K562 (cell line): Measurements from ENCODE around the gene MAP3K13. TPM values are rescaled to one million over a fixed set of nuclear protein-coding genes. Genes with fewer than 3 reads are reported as not detected.

Source experiments
- COPS2 ChIP-seq: fragments of 450-650 bp; conservative IDR thresholded peaks from 2 replicates; pipeline ENCODE4 v1.6.1; 2016; ENCODE audit warnings: mild to moderate bottlenecking, moderate library complexity
- GATAD2A ChIP-seq: fragments of 450-650 bp; IDR thresholded peaks from 2 replicates; pipeline ENCODE4 v1.6.1; 2017
- GATAD2B ChIP-seq: fragments of 450-650 bp; IDR thresholded peaks from 2 replicates; pipeline ENCODE4 v1.6.1; 2017; ENCODE audit warnings: mild to moderate bottlenecking, borderline replicate concordance
- ILK ChIP-seq: fragments of 450-650 bp; IDR thresholded peaks from 2 replicates; pipeline ENCODE4 v1.6.1; 2016; ENCODE audit warnings: missing genetic modification characterization, low read depth, mild to moderate bottlenecking, missing compliant biosample characterization, moderate library complexity, borderline replicate concordance
- KDM5B ChIP-seq: fragments of 200-600 bp; sonication (generic); IDR thresholded peaks from 2 replicates; pipeline ENCODE4 v1.6.1; 2012; ENCODE audit warnings: low read depth, mild to moderate bottlenecking, moderate library complexity, low read length, control low read depth, inconsistent platforms; ENCODE audit not compliant: insufficient replicate concordance
- PTTG1 ChIP-seq: fragments of 450-650 bp; IDR thresholded peaks from 2 replicates; pipeline ENCODE4 v1.6.1; 2016; ENCODE audit warnings: low read depth, mild to moderate bottlenecking, missing genetic modification characterization, missing compliant biosample characterization
- RBM22 ChIP-seq: fragments of 200-400 bp; formaldehyde crosslinking; IDR thresholded peaks from 2 replicates; pipeline ENCODE4 v1.6.1; 2018; ENCODE audit warnings: low read length, low read depth; ENCODE audit not compliant: poor library complexity, severe bottlenecking
- SRSF1 ChIP-seq: fragments of 200-400 bp; formaldehyde crosslinking; IDR thresholded peaks from 2 replicates; pipeline ENCODE4 v1.6.1; 2017; ENCODE audit warnings: mild to moderate bottlenecking, low read depth, low read length, moderate library complexity
- polyA plus RNA-seq, 8 experiments: library from polyadenylated mRNA; depleted of rRNA in 4 of 8; stranded (reverse) in 5 of 8; unstranded in 3 of 8; fragments of >200 nt; fragmentation: Nextera tagmentation in 2 of 8; fragmentation: Illumina TruSeq in 1 of 8; extraction: Ambion mirVana in 2 of 8; extraction: Trizol in 1 of 8; gene quantifications; 2 replicates each; pipeline versions ENCODE4 v1.2.1 to v1.2.3, GENCODE V29; 2011 to 2014; ENCODE audit warnings: inconsistent platforms in 1 of 8, missing spikeins in 1 of 8
- total RNA-seq, 7 experiments: library from RNA; depleted of rRNA in 6 of 7; stranded (reverse); fragments of >200 nt in 6 of 7; fragmentation: Illumina TruSeq in 2 of 7; extraction: Trizol in 2 of 7; gene quantifications; 2 replicates each; pipeline versions ENCODE4 v1.2.1 to v1.2.3, GENCODE V29; 2011 to 2021; ENCODE audit warnings: low replicate concordance in 1 of 7
- TF ChIP-seq, protein P1 (sequence below): fragments of 250-450 bp; sonication (Bioruptor Pico); IDR thresholded peaks from 2 replicates; pipeline ENCODE4 v1.8.0; 2022; ENCODE audit warnings: moderate library complexity, mild to moderate bottlenecking, inconsistent platforms
- TF ChIP-seq, protein P2 (sequence below): fragments of 450-650 bp; IDR thresholded peaks from 2 replicates; pipeline ENCODE4 v1.7.1; 2018; ENCODE audit warnings: mild to moderate bottlenecking, low read depth; ENCODE audit not compliant: partially characterized antibody
- TF ChIP-seq, protein P3 (sequence below): sonication (generic); IDR thresholded peaks from 2 replicates; pipeline ENCODE4 v1.6.1; 2016
- TF ChIP-seq, protein P4 (sequence below): fragments of 250-450 bp; sonication (Bioruptor Pico); IDR thresholded peaks from 2 replicates; pipeline ENCODE4 v1.5.0; 2021; ENCODE audit warnings: mild to moderate bottlenecking, moderate library complexity

The MAP3K13 gene
- total and polyA plus RNA-seq, 9 of the 15 experiments (the other 6 are each of a cell fraction or from before 2014, with no cell fraction given) = 0.04 to 0.32 (median 0.15) TPM; not detected in 2

DNA sequence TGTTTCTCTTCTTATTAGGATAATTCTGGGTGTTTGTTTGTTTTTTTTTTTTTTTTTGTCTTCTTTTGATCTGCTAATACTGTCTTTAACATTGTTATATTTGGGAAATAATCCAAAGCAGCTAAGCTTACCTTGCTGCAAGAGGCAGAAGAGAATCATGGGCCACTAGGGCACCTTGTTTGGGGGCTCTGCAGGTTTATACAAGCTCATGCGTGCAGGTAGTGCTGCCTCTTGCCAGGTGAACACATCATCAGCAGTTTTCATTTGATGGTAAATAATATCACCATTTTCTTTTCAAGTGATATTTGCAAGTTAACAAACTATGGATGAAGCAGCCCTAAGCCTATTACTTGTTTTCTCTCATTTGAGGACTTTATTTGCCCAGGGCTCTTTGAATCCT, 37.9 kb downstream of the MAP3K13 start (continued):
- TF ChIP-seq RBM22 (no peak), GATAD2A (no peak), GATAD2B (no peak), KDM5B (no peak), ILK (tag) (no peak), COPS2 (no peak), SRSF1 (no peak), PTTG1 (no peak)
- TF ChIP-seq, protein P1, sequence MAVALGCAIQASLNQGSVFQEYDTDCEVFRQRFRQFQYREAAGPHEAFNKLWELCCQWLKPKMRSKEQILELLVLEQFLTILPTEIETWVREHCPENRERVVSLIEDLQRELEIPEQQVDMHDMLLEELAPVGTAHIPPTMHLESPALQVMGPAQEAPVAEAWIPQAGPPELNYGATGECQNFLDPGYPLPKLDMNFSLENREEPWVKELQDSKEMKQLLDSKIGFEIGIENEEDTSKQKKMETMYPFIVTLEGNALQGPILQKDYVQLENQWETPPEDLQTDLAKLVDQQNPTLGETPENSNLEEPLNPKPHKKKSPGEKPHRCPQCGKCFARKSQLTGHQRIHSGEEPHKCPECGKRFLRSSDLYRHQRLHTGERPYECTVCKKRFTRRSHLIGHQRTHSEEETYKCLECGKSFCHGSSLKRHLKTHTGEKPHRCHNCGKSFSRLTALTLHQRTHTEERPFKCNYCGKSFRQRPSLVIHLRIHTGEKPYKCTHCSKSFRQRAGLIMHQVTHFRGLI = no peak
- TF ChIP-seq, protein P2, sequence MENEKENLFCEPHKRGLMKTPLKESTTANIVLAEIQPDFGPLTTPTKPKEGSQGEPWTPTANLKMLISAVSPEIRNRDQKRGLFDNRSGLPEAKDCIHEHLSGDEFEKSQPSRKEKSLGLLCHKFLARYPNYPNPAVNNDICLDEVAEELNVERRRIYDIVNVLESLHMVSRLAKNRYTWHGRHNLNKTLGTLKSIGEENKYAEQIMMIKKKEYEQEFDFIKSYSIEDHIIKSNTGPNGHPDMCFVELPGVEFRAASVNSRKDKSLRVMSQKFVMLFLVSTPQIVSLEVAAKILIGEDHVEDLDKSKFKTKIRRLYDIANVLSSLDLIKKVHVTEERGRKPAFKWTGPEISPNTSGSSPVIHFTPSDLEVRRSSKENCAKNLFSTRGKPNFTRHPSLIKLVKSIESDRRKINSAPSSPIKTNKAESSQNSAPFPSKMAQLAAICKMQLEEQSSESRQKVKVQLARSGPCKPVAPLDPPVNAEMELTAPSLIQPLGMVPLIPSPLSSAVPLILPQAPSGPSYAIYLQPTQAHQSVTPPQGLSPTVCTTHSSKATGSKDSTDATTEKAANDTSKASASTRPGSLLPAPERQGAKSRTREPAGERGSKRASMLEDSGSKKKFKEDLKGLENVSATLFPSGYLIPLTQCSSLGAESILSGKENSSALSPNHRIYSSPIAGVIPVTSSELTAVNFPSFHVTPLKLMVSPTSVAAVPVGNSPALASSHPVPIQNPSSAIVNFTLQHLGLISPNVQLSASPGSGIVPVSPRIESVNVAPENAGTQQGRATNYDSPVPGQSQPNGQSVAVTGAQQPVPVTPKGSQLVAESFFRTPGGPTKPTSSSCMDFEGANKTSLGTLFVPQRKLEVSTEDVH = no peak
- TF ChIP-seq, protein P3, sequence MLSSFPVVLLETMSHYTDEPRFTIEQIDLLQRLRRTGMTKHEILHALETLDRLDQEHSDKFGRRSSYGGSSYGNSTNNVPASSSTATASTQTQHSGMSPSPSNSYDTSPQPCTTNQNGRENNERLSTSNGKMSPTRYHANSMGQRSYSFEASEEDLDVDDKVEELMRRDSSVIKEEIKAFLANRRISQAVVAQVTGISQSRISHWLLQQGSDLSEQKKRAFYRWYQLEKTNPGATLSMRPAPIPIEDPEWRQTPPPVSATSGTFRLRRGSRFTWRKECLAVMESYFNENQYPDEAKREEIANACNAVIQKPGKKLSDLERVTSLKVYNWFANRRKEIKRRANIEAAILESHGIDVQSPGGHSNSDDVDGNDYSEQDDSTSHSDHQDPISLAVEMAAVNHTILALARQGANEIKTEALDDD = no peak
- TF ChIP-seq, protein P4, sequence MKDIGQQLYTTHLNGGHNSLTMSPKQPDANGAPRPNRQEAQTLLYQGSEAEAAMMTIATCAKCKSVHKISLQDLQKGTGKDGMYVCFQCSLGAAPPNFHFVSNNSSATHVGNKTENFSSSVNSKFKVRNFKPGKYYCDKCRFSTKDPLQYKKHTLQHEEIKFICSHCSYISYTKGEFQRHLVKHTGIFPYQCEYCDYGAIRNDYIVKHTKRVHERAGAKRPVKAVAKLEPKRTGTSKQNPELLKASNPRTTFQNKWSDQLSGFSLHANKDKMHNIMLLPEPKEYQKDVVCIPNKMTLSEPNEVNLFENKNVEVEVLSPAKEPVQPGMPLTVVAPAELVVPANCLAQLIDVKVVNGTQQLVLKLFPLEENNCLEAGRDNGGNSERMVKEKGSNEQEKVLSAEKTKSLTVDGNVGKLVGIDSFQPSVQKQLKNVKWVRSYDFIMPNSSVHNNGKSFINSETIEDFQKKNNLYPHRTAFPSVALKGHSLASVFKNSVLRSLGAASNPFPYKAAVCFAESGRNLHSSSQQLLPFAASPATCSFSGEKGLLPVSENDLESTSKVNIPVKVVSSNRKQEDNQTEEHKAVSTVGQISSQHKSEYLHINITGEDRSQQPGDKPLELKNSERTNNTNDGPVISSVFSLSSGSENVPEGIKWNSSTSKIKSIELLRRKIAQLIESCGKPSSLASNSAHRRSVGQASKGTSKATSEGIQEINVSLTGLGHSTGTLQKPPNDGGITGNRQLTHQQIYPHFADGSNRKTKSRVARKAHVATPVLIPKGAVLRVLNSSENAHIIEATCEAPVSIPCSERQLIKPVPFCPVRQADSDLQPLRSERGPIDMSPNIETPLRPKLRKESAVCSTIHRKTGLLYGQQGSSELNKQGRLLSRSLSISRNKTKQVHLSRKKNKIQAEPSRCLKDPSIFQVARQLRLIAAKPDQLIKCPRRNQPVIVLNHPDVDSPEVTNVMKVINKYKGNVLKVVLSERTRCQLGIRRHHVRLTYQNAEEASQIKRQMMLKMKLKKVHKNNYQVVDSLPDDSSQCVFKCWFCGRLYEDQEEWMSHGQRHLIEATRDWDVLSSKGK = no peak
